ENCODE measurements around the gene CYTH4. TPM values are rescaled to one million over a fixed set of nuclear protein-coding genes. Genes with fewer than 3 reads are reported as not detected.

The CYTH4 gene
- total and polyA plus RNA-seq, 2 of the 8 experiments (the other 6 are each of a cell fraction or from before 2014, with no cell fraction given) = 0.09 TPM; not detected in 1

DNA sequence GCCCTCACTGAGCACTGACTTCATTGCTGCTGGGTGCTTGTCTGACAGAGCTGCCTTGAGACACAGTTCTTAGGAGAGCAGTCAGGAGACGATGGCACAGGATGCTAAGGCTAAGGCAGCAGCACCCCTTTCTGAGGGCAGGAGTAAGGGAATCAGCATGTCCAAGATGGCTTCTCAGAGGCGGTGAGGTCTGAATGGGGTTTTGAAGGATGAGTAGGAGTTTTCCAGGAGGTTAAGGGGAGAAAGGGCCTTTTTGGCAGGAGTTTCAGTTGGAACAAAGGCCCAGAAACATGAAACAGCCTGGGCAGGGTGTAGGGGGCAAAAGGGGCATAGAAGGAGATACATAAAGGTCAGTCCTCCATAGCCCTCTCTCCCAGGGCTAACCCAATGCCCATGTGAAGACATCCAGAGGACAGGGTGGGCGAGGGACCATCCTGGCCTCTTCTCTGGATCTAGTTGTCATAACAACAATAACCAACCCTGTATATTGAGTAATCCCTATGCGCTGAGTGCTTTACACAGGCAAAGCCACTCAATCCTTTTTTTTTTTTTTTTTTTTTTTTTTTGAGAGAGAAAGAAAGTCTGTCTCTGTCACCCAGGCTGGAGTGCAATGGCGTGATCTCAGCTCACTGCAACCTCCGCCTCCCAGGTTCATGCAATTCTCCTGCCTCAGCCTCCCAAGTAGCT is 19.0 kb downstream of the CYTH4 start (continued):
- no peak for TF ChIP-seq HDAC2 (IDR thresholded peaks at IDR 0.05; ENCODE audit: borderline replicate concordance in 1 of 2, low read depth in 2 of 2, low read length in 2 of 2)
- TF ChIP-seq, protein P1, sequence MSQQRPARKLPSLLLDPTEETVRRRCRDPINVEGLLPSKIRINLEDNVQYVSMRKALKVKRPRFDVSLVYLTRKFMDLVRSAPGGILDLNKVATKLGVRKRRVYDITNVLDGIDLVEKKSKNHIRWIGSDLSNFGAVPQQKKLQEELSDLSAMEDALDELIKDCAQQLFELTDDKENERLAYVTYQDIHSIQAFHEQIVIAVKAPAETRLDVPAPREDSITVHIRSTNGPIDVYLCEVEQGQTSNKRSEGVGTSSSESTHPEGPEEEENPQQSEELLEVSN (IDR thresholded peaks at IDR 0.05) = no peak

Data from H1 (cell line).